VCaP (cell line): ENCODE results near the gene GABARAPL1.

ENCODE experiments used
- H3K27ac ChIP-seq: fragments of 450-650 bp; 2 replicates; pipeline ENCODE4 v1.5.1; 2017
- TF ChIP-seq, protein P1 (sequence below): fragments of 450-650 bp; conservative IDR thresholded peaks from 2 replicates; pipeline ENCODE4 v1.5.1; 2017; ENCODE audit warnings: mild to moderate bottlenecking, moderate library complexity

GABARAPL1 gene

DNA sequence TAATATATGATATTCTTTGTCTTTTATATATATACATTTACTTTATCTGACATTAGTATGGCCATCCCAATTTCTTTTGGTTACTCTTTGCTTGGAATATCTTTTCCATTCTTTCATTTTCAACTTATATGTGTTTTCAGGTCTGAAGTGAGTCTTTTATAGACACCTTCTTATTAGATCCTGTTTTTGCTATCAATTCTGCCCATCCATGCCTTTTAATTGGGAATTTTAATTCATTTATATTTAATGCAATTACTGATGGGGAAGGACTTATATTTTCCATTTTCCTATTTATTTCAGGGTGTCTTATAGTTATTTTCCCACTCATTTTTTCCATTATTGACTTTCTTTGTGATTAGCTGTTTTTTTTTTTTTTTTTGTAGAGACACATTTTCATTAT lies 43.4 kb downstream of the GABARAPL1 start:
- TF ChIP-seq, protein P1, sequence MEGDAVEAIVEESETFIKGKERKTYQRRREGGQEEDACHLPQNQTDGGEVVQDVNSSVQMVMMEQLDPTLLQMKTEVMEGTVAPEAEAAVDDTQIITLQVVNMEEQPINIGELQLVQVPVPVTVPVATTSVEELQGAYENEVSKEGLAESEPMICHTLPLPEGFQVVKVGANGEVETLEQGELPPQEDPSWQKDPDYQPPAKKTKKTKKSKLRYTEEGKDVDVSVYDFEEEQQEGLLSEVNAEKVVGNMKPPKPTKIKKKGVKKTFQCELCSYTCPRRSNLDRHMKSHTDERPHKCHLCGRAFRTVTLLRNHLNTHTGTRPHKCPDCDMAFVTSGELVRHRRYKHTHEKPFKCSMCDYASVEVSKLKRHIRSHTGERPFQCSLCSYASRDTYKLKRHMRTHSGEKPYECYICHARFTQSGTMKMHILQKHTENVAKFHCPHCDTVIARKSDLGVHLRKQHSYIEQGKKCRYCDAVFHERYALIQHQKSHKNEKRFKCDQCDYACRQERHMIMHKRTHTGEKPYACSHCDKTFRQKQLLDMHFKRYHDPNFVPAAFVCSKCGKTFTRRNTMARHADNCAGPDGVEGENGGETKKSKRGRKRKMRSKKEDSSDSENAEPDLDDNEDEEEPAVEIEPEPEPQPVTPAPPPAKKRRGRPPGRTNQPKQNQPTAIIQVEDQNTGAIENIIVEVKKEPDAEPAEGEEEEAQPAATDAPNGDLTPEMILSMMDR = no peak
- no peak overlapping the region for H3K27ac ChIP-seq

DNA sequence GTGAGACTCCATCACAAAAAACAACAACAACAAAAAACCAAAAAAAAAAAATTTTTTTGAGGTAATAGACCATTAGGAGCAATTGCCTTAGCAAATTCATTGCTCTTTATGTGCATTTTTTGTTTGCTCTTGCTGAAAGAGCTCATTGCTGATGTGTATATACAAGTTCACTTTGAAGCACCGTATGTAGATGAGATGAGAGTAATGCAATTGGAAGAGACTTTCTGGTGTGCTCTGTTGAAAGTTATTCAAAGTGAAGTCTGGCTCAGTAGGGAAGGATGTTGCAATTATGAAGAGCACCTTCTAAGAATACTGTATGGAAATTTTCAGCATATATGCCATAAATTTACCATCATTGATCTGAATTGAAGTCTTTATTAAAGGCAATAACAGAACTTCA lies 48.2 kb downstream of the GABARAPL1 start:
- H3K27ac ChIP-seq = no peak overlapping the region
- TF ChIP-seq, protein P1 = no peak

DNA sequence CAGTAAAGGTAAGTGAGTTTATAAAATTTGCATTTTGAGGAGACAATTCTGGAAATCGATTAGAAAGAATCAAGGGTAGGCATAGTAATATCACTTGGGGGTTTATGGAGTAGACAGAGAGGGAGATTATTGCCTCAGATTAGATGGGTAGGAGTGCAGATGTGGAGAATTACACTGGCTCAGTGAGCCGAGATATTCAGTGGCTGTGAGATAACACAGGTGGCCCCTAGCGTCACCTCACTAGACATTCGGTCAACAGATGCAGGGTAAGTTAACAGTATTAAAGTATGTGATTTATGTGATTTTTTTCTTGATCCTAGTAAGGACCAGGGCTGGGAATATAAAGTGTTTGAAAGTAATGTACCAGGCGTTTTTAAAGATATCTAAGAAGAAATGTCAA lies 55.4 kb downstream of the GABARAPL1 start:
- TF ChIP-seq, protein P1 = no peak
- H3K27ac ChIP-seq = no peak overlapping the region

DNA sequence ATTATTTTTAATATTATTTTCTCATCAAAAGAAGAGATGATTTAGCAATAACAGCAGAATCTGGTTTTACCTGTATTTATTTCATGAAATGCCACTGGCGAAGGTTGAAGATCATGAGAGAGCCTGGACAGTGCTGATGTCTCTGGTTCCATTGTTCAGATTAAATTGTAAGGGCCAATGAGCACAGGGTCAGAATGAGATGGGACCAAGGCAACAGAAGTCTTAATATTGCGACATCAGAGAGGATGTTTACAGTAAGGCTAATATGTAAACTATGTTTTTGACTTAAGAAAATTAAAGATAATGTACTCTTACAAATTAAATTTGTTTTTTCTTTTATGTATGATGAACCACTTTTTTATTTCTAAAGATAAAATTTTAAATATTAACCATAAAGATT lies 59.8 kb downstream of the GABARAPL1 start:
- TF ChIP-seq, protein P1 = no peak
- H3K27ac ChIP-seq = no peak overlapping the region
